IgD-negative memory B cell (primary cell): ENCODE measurements around the gene EFCC1. TPM values are rescaled to one million over a fixed set of nuclear protein-coding genes. Genes with fewer than 3 reads are reported as not detected.

Experiments used
- H3K27ac Mint-ChIP-seq, 3 donors: one replicate each; pipeline ENCODE4 v1.8.0; 2020 to 2022; ENCODE audit warnings: mild to moderate bottlenecking in 3 of 3, mixed read lengths in 3 of 3, moderate library complexity in 1 of 3
- H3K27me3 Mint-ChIP-seq: one replicate; pipeline ENCODE4 v1.8.0; 2021; ENCODE audit warnings: mixed read lengths
- H3K36me3 Mint-ChIP-seq: one replicate; pipeline ENCODE4 v1.8.0; 2020; ENCODE audit warnings: mild to moderate bottlenecking, mixed read lengths
- H3K4me1 Mint-ChIP-seq, 3 donors: one replicate each; pipeline ENCODE4 v1.8.0; 2020 to 2022; ENCODE audit warnings: mixed read lengths in 3 of 3, mild to moderate bottlenecking in 1 of 3
- H3K4me3 Mint-ChIP-seq, 4 donors: one replicate each; pipeline ENCODE4 v1.8.0; 2020 to 2022; ENCODE audit warnings: mild to moderate bottlenecking in 4 of 4, mixed read lengths in 4 of 4, moderate library complexity in 3 of 4
- H3K9me3 Mint-ChIP-seq, 3 donors: one replicate each; pipeline ENCODE4 v1.8.0; 2020 to 2021; ENCODE audit warnings: mixed read lengths in 3 of 3, mild to moderate bottlenecking in 1 of 3
- polyA plus RNA-seq: library from polyadenylated mRNA; unstranded; fragments of 300-500 nt; fragmentation: Illumina TruSeq; gene quantifications from one replicate; pipeline ENCODE4 v1.2.3, GENCODE V29; 2021

Gene EFCC1
- polyA plus RNA-seq, 1 donor from 2014 or later: not detected

DNA sequence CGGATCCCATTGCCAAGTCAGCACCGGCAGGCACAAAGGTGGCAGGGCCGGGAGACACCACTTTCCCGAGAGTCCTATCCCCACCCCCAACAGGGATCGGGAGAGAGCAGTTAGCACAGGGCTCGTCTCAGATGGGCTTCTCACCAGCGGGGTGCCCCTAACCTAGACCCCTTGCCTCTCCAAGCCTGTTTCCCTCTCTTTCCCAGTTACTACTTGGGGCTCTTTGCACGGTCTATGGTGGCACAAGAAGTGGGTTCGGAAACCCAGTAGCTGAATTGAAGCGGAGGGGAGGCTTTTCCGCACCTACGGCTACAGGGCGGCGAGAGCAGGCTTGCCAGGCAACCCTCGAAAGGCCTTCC, 383 bp upstream of the EFCC1 start:
- Mint-ChIP-seq H3K27me3 (peaks cover 38% of the 10 kb centered on the region), H3K36me3 (peaks cover 2% of the 10 kb centered on the region)

DNA sequence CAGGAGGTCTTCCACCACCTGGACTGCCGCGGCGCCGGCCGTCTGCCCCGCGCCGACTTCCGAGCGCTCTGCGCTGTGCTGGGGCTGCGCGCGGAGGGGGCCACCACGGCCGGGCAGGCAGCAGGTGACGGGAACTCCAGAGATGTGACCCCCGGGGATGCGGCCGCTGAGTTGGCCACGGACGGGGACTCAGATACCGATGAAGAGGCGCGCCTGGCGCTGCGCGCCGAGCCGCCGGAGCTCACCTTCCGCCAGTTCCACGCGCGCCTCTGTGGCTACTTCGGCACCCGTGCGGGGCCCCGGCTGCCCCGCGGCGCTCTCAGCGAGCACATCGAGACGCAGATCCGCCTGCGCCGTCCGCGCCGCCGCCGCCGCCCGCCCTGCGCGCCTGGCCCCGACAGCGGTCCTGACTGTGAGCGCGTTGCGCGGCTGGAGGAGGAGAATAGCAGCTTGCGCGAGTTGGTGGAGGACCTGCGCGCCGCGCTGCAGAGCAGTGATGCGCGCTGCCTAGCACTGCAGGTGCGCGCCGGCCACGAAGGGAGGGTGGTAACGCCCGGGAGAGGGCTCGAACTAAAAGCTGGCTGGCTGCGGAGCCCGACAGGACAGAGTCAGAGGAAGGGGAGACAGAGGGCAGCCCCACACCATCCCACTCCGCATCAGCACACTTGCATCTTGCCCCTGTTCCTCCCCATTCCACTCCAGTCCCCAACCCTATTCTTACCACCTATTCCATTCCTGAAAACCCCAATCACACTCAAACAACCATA, 885 bp downstream of the EFCC1 start:
- Mint-ChIP-seq H3K27me3 (peaks cover 42% of the 10 kb centered on the region), H3K4me1 (peaks cover 7 to 25% (median 10%) of the 10 kb centered on the region in 3 donors), H3K4me3 (peak overlapping the region; percentile 15 to 85 (median 65)), H3K36me3 (peaks cover 2% of the 10 kb centered on the region), H3K9me3 (peaks cover 4 to 5% (median 4%) of the 10 kb centered on the region in 3 donors), H3K27ac (peak overlapping the region; percentile 45 to 84 (median 80))

More for the DNA sequence above, 383 bp upstream of the EFCC1 start:
- peak overlapping the region in 1 of 4 donors; percentile 41 for H3K4me3 Mint-ChIP-seq
- H3K27ac Mint-ChIP-seq: peak overlapping the region in 1 of 3 donors; percentile 13
- peaks cover 4 to 5% (median 4%) of the 10 kb centered on the region in 3 donors for H3K9me3 Mint-ChIP-seq
- peaks cover 7 to 25% (median 10%) of the 10 kb centered on the region in 3 donors for H3K4me1 Mint-ChIP-seq

DNA sequence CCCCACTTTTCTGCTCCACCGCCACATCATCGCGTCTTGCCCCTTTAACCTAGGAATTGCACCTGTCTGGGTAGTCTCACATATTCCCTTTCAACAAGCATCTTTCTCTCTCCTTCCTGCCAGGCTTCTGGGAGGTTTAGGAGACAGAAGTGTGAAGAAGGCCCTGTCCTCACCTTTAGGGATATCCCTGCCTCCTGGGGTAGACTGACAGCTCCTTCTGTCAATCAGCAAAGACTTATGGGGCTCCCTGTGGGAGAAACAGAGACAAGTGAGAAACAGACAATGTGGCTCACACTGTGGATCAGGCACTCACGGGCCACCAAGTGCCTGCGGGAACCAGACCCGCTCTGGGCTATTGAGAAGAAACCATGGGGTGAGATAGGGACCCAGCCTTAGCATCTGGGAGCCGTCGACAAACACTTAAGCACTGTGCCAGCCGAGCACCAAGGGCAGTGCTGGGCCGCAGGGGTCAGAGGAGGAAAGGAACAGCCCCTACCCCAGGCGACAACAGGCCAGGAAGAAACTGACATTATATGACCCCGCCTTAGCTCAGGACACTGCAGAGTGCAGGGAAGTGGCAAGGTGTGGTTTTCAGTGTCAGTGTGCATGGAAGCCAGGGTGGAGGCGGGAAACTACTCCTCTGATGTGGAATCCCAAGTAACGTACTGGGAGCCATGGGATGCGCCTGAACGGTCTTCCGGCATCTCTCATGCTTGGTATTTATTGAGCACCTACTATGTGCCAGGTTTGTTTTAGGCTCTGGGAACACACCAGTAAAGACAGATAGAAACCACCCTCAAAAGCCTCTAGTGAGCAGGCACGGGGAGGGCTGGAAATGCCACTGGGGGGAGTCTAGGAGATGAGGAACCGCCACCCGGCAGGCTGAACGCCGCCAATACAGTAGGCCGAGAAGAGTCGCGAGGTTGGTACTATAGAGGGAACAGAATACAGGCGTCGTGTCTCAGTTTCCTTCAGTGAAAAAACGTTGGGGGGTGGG, 1.8 kb downstream of the EFCC1 start:
- Mint-ChIP-seq H3K27ac (peak overlapping the region; percentile 45 to 84 (median 61)), H3K36me3 (peaks cover 2% of the 10 kb centered on the region), H3K9me3 (peaks cover 0 to 5% (median 0%) of the 10 kb centered on the region in 3 donors), H3K4me3 (peak overlapping the region in 3 of 4 donors; percentile 15 to 85 (median 80)), H3K4me1 (peaks cover 7 to 18% (median 10%) of the 10 kb centered on the region in 3 donors), H3K27me3 (peaks cover 42% of the 10 kb centered on the region)

DNA sequence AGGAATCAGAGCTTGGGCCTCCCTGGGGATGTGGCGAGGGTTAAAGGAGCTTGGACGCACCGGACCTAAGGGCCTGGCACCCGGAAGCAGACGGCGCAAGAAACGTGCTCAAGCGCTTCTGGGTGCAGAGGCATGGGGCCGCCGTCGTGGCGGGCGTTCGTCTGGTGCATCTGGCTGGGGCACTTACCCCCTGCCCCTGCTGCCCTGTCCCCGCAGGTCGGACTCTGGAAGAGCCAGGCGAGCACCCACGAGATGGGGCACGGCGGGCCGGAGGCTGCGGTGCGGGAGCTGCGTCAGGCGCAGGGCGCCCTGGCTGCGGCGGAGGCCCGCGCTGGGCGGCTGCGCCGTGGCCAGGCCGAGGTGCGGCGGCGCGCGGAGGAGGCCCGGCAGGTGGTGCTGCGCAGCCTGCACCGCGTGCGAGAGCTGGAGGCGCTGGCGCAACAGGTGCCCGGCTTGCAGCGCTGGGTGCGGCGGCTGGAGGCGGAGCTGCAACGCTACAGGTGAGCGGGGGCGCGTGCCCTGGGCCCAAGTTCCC, 2.5 kb downstream of the EFCC1 start:
- H3K27ac Mint-ChIP-seq: no peak overlapping the region
- H3K4me1 Mint-ChIP-seq: peaks cover 7 to 18% (median 10%) of the 10 kb centered on the region in 3 donors
- H3K36me3 Mint-ChIP-seq: peaks cover 2% of the 10 kb centered on the region
- peak overlapping the region in 2 of 4 donors; percentile 65 to 87 for H3K4me3 Mint-ChIP-seq
- peaks cover 0 to 5% (median 0%) of the 10 kb centered on the region in 3 donors for H3K9me3 Mint-ChIP-seq
- peaks cover 40% of the 10 kb centered on the region for H3K27me3 Mint-ChIP-seq

DNA sequence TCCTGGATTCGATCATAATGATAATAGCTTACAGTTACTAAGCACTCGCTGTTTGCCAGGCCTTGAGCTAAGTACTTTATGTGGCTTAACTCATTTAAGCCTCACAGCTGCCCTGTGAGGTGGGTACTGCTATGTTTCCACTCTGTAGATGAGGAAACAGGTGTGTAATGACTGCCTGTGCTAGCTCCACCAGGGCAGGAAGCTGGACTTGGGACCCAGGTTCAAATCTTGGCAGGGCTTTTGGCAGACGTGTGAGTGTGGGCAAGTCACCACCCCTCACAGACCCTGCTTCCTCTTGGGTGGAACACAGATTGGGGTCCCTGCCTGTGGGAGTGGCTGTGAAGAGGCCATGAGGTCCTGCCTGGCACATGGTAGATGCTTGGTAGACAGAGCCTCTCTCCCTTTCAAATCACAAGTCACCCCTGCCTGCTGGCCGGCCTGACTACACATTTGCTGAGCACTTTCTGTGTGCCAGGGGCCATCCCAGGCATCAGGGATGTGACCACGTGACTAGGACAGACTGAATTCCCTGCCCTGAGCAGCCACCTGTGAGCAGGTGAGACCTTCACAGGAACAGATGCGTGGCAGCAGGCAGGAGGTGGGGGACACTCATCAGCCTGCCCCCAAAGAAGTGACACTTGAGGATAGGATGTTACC, 3.7 kb downstream of the EFCC1 start:
- no peak overlapping the region for H3K27ac Mint-ChIP-seq

DNA sequence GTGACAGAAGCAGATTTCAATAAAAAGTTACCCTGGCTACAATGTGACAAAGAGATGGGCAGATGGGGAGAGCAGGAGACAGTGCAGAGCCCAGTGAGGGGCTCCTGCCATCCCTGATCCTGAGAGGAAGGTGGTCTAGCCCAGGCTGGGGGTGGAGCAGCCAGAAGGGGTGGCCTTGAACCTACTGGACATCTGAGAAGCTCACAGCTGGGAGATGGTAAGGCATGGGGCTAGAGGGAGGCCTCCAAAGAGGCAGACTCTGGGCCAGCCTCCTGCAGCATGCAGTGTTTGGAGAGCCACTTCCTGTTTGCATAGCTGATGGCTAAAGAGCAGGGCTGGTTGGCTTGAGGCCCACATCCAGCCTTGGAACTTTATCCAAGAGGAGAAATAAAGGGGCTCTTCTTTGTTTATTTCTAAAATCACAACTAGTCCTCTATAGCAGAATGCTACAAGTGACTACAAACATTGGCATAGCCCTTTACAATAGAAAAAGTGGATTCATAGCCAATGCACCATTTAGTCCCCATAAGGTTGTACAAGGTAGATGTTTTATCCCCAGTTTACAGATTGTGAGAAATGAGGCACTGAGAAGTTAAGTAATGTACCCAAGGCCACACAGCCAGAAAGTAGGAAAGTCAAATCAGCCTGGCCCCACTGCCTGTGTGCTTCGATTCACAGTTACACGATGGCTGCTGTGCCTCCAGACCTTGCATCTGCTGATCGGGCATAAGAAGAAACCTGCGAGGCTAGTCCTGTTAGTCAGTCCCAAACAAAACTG, 4.6 kb downstream of the EFCC1 start:
- peaks cover 26% of the 10 kb centered on the region for H3K27me3 Mint-ChIP-seq
- H3K36me3 Mint-ChIP-seq: peaks cover 2% of the 10 kb centered on the region
- H3K4me1 Mint-ChIP-seq: peaks cover 6 to 14% (median 7%) of the 10 kb centered on the region in 3 donors
- peaks cover 0 to 5% (median 0%) of the 10 kb centered on the region in 3 donors for H3K9me3 Mint-ChIP-seq
- peak overlapping the region in 1 of 4 donors; percentile 74 for H3K4me3 Mint-ChIP-seq
- no peak overlapping the region for H3K27ac Mint-ChIP-seq

More for the DNA sequence above, 3.7 kb downstream of the EFCC1 start:
- Mint-ChIP-seq H3K4me3 (no peak overlapping the region), H3K27me3 (peaks cover 34% of the 10 kb centered on the region), H3K36me3 (peaks cover 2% of the 10 kb centered on the region), H3K9me3 (peaks cover 0 to 5% (median 0%) of the 10 kb centered on the region in 3 donors), H3K4me1 (peaks cover 7 to 14% (median 7%) of the 10 kb centered on the region in 3 donors)

DNA sequence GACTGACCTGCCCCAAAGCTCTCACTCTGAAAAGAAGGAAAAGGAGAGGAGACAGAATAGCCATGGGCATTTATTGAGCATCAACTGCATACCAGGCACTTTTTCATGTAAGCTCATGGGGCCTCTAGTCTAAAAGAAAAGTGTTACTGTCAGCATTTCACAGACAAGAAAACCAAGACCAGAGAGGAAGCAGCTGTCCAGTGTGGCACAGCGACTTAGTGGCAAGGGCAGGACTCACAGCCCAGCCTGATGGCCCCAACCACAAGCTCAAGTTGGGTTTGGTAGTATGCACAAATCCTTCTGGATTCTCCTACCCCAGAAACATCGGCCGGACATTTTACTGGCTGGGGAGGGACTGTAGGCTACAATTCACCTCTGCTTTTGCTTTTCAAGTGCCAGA, 5.8 kb downstream of the EFCC1 start:
- Mint-ChIP-seq H3K9me3 (peaks cover 0 to 5% (median 0%) of the 10 kb centered on the region in 3 donors), H3K27me3 (peaks cover 22% of the 10 kb centered on the region), H3K36me3 (peaks cover 2% of the 10 kb centered on the region), H3K4me3 (no peak overlapping the region), H3K4me1 (peaks cover 5 to 14% (median 7%) of the 10 kb centered on the region in 3 donors), H3K27ac (no peak overlapping the region)

DNA sequence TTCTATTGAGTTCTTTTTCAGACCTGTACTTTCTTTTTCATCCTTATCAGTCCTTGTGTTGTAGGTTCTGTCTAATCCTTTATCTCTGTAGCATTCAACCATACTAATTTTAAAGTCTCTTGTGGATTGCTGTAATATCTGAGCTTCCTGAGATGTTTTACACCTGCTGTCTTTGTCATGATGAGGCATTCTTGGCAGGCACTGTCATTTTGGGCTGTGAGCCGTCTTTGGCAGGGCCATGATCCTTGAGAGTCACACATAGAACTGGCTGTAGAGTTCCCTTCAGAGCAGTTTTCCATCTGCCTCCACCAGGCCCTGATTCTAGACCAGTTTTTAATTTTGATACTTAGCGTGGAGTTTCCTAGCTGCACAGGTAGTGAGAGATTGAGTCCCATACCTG, 6.7 kb downstream of the EFCC1 start:
- no peak overlapping the region for H3K4me3 Mint-ChIP-seq
- H3K27ac Mint-ChIP-seq: no peak overlapping the region
- peaks cover 0 to 4% (median 0%) of the 10 kb centered on the region in 3 donors for H3K9me3 Mint-ChIP-seq
- peaks cover 2% of the 10 kb centered on the region for H3K36me3 Mint-ChIP-seq
- peaks cover under 1 to 12% (median 2%) of the 10 kb centered on the region in 3 donors for H3K4me1 Mint-ChIP-seq
- H3K27me3 Mint-ChIP-seq: peaks cover 14% of the 10 kb centered on the region

DNA sequence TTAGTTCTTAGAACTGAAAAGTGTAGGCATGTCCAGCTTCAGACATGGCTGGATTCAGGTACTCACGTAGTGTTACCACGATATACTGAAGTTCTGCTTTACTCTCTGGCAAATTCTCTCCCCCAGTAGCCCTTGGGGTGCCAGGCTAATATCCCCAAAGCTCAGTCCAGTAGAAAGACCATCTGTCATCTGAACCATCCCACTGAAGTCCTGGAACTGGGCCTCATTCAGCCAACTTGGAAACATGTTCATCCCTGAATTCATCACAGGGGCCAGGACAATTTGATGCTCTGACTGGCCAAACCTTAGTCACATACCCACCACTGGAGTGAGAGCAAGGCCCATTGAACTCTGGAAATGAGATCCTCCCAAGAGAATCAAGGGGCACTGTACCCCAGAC, 8.2 kb downstream of the EFCC1 start:
- peaks cover 0 to 7% (median 2%) of the 10 kb centered on the region in 3 donors for H3K4me1 Mint-ChIP-seq
- H3K9me3 Mint-ChIP-seq: peaks cover 0 to 3% (median 0%) of the 10 kb centered on the region in 3 donors
- H3K27me3 Mint-ChIP-seq: peaks cover 8% of the 10 kb centered on the region
- H3K27ac Mint-ChIP-seq: peak overlapping the region in 1 of 3 donors; percentile 32
- peaks cover 2% of the 10 kb centered on the region for H3K36me3 Mint-ChIP-seq
- H3K4me3 Mint-ChIP-seq: no peak overlapping the region

DNA sequence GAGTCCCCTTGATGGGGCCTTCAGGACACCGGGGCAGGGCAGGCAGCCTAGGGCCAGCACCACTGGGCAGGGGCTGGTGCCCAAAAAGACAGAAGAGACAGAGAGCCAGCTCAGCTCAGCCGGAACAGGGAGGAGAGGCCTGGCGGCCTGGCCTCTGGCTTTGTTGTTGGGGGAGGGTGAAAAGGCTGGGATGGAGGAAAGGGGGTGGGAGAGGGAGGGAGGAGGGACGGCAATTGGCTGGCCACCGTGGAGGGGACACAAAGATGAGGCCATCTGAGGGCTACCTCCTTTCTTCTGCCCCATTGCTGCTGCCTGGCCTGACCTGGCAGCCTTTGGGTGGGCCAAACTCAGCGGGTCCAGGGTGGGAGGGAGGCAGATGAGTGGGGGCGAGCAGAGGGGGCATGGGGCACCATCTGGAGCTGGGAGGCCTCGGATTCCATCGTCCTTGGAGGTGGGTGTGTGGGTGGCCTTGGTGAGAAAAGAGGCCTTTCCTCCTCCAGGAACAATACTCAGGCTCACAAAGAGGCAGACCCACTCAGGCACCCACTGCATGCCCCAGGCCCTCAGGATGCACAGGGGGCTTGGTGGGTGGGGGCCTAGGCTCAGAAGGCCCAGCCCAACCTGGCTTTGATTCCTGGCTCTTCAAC, 9.3 kb downstream of the EFCC1 start:
- peaks cover 5% of the 10 kb centered on the region for H3K27me3 Mint-ChIP-seq
- H3K27ac Mint-ChIP-seq: no peak overlapping the region
- no peaks in the 10 kb centered on the region for H3K36me3 Mint-ChIP-seq
- no peaks in the 10 kb centered on the region for H3K9me3 Mint-ChIP-seq
- no peak overlapping the region for H3K4me3 Mint-ChIP-seq
- peaks cover 4 to 7% (median 7%) of the 10 kb centered on the region in 3 donors for H3K4me1 Mint-ChIP-seq

DNA sequence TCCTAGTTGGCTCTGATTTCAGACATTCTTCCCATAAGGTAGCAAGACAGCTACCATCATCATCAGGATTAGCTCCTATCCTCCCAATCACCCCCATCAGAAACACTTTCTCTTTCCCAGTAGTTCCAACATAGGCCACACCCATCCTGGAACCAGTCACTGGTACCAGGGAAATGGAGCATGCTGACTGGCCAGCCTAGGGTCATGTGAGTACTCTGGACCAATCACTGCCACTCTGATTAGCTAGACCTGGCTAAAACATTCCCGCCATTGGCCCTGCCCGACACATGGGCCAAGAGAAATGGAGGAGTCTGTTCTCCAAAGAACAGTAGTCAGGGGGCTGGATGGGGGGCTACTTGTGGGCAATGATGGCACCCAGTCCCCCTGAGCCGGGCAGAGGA, 12.4 kb downstream of the EFCC1 start:
- no peaks in the 10 kb centered on the region for H3K36me3 Mint-ChIP-seq
- peaks cover 26 to 33% (median 30%) of the 10 kb centered on the region in 3 donors for H3K4me1 Mint-ChIP-seq
- peak overlapping the region in 2 of 3 donors; percentile 74 to 84 for H3K27ac Mint-ChIP-seq
- no peak overlapping the region for H3K4me3 Mint-ChIP-seq
- peaks cover 0 to 3% (median 0%) of the 10 kb centered on the region in 3 donors for H3K9me3 Mint-ChIP-seq
- no peaks in the 10 kb centered on the region for H3K27me3 Mint-ChIP-seq

DNA sequence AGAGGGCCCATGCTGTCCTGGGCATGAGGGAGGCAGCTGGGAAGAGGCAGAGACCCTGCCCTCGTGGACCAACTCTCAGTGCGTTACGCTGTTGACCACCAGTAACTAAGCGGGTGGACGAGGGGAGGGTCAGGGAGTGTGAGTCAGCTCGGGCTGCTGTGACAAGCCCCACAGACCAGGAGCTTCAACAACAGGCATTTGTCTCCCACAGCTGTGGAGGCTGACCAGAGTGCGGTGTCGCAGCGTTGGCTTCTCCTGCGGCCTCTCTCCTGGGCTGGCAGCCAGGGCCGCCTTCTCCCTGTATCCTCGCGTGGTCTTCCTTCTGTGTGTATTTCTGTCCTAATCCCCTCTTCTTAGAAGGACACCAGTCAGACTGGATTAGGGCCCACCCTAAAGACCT, 13.0 kb downstream of the EFCC1 start:
- Mint-ChIP-seq H3K4me3 (no peak overlapping the region), H3K9me3 (peaks cover 0 to 3% (median 0%) of the 10 kb centered on the region in 3 donors)

DNA sequence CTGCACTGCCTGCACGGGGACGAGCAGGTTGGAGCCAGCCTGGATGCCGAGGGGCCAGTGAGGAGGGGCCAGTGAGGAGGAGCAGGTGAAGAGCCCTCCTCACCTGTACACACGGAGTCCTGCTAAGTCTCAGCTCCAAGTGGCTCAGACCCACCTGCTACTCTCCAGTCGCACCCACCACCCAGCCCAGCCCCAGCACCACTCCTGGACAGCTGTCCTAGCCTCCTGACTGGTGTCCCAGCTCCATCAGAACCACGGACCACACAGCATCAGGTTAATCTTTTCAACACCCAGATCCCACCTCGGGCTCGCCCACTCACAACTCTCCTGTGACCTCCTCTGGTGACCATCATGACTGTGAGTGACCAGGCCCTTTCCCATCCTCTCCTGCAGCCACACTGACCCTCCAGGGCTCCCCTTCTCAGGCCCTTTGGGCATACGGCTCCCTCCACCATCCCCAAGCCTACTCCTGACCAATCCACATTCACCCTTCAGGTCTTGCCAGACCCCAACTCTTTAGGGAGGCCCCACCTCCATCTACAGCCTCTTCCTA, 13.8 kb downstream of the EFCC1 start:
- peak overlapping the region in 2 of 3 donors; percentile 65 to 89 for H3K27ac Mint-ChIP-seq
- H3K4me1 Mint-ChIP-seq: peaks cover 31 to 37% (median 33%) of the 10 kb centered on the region in 3 donors
- peak overlapping the region in 2 of 4 donors; percentile 63 for H3K4me3 Mint-ChIP-seq
- peaks cover 0 to 3% (median 0%) of the 10 kb centered on the region in 3 donors for H3K9me3 Mint-ChIP-seq
- H3K36me3 Mint-ChIP-seq: no peaks in the 10 kb centered on the region
- no peaks in the 10 kb centered on the region for H3K27me3 Mint-ChIP-seq

More for the DNA sequence above, 13.0 kb downstream of the EFCC1 start:
- Mint-ChIP-seq H3K36me3 (no peaks in the 10 kb centered on the region), H3K27me3 (no peaks in the 10 kb centered on the region), H3K4me1 (peaks cover 31 to 37% (median 33%) of the 10 kb centered on the region in 3 donors), H3K27ac (peak overlapping the region in 1 of 3 donors; percentile 1)
